Neural progenitor cell (in vitro differentiated cells): ENCODE data around the gene FAM180B. TPM values are rescaled to one million over a fixed set of nuclear protein-coding genes. Genes with fewer than 3 reads are reported as not detected.

Experiments used
- DNase-seq: peaks from one replicate; pipeline ENCODE4 v3.0.0-alpha.2; 2016; ENCODE audit warnings: low spot score
- H2AFZ ChIP-seq: fragments of 200-600 bp; sonication (generic); replicated peaks from 2 replicates; pipeline ENCODE4 v1.6.1; 2016; ENCODE audit warnings: antibody characterized with exemption
- H3F3A ChIP-seq: fragments of 200-600 bp; sonication (generic); 2 replicates; pipeline ENCODE4 v1.6.1; 2016; ENCODE audit warnings: antibody characterized with exemption, low read depth
- H3K27ac ChIP-seq: fragments of 200-600 bp; sonication (generic); 2 replicates; pipeline ENCODE4 v1.5.1; 2016; ENCODE audit warnings: mild to moderate bottlenecking
- H3K27me3 ChIP-seq: fragments of 200-600 bp; sonication (generic); 2 replicates; pipeline ENCODE4 v1.6.1; 2016; ENCODE audit warnings: mild to moderate bottlenecking, moderate library complexity
- H3K36me3 ChIP-seq: fragments of 200-600 bp; sonication (generic); 2 replicates; pipeline ENCODE4 v1.5.1; 2016
- H3K4me1 ChIP-seq: fragments of 200-600 bp; sonication (generic); 2 replicates; pipeline ENCODE4 v1.6.1; 2016; ENCODE audit warnings: mixed run types
- H3K4me2 ChIP-seq: fragments of 200-600 bp; sonication (generic); 2 replicates; pipeline ENCODE4 v1.6.1; 2016
- H3K4me3 ChIP-seq: fragments of 200-600 bp; sonication (generic); 2 replicates; pipeline ENCODE4 v1.5.1; 2016
- H3K79me2 ChIP-seq: fragments of 200-600 bp; sonication (generic); 2 replicates; pipeline ENCODE4 v1.6.1; 2016; ENCODE audit warnings: low read depth
- H3K9ac ChIP-seq: fragments of 200-600 bp; sonication (generic); 2 replicates; pipeline ENCODE4 v1.6.1; 2016
- H3K9me3 ChIP-seq: fragments of 200-600 bp; sonication (generic); 2 replicates; pipeline ENCODE4 v1.5.1; 2016; ENCODE audit warnings: low read depth
- H4K20me1 ChIP-seq: fragments of 200-600 bp; sonication (generic); 2 replicates; pipeline ENCODE4 v1.6.1; 2016; ENCODE audit warnings: low read depth
- H3K27ac Mint-ChIP-seq: 3 replicates; pipeline ENCODE4 v1.8.0; 2021; ENCODE audit warnings: mixed read lengths
- H3K27me3 Mint-ChIP-seq: 2 replicates; pipeline ENCODE4 v1.8.0; 2022; ENCODE audit warnings: low read depth, mild to moderate bottlenecking, inconsistent platforms, moderate library complexity, mixed read lengths; ENCODE audit not compliant: insufficient read depth
- H3K36me3 Mint-ChIP-seq: 3 replicates; pipeline ENCODE4 v1.8.0; 2021; ENCODE audit warnings: mixed read lengths
- H3K4me1 Mint-ChIP-seq: 3 replicates; pipeline ENCODE4 v1.8.0; 2021; ENCODE audit warnings: mixed read lengths
- H3K4me3 Mint-ChIP-seq: 3 replicates; pipeline ENCODE4 v1.8.0; 2021; ENCODE audit warnings: mild to moderate bottlenecking, moderate library complexity, mixed read lengths
- H3K9me3 Mint-ChIP-seq: 3 replicates; pipeline ENCODE4 v1.8.0; 2020; ENCODE audit warnings: mixed read lengths
- CTCF ChIP-seq: fragments of 200-600 bp; sonication (generic); IDR thresholded peaks from 2 replicates; pipeline ENCODE4 v1.5.1; 2017; ENCODE audit warnings: antibody characterized with exemption, mild to moderate bottlenecking
- EZH2 ChIP-seq: fragments of 200-600 bp; sonication (generic); IDR thresholded peaks from 2 replicates; pipeline ENCODE4 v1.6.1; 2017; ENCODE audit warnings: antibody characterized with exemption, mild to moderate bottlenecking, moderate library complexity
- EZH2phosphoT487 ChIP-seq: fragments of 200-600 bp; sonication (generic); IDR thresholded peaks from 2 replicates; pipeline ENCODE4 v1.6.1; 2017; ENCODE audit warnings: antibody characterized with exemption
- total RNA-seq: library from RNA; depleted of rRNA; stranded (reverse); fragments of >200 nt; gene quantifications from 2 replicates; pipeline ENCODE4 v1.2.3, GENCODE V29; 2015; ENCODE audit warnings: low replicate concordance

FAM180B gene
- total RNA-seq, 1 donor from 2014 or later, result not detected

- no peak for TF ChIP-seq EZH2
- Histone ChIP-seq H3K9me3 (no peaks in the 10 kb centered on the region), H2AFZ (no peak overlapping the region), H3K4me1 (no peaks in the 10 kb centered on the region), H3K36me3 (no peaks in the 10 kb centered on the region), H3F3A (no peaks in the 10 kb centered on the region), H3K4me3 (no peak overlapping the region), H3K27ac (no peak overlapping the region), H3K4me2 (no peak overlapping the region), H3K9ac (no peak overlapping the region), H3K79me2 (no peaks in the 10 kb centered on the region), H4K20me1 (no peaks in the 10 kb centered on the region), H3K27me3 (no peaks in the 10 kb centered on the region)
- peak overlapping the region; percentile 1 for H3K27ac Mint-ChIP-seq
- H3K36me3 Mint-ChIP-seq, result peaks cover 4% of the 10 kb centered on the region
- H3K27me3 Mint-ChIP-seq, result no peaks in the 10 kb centered on the region
- H3K4me3 Mint-ChIP-seq, result no peak overlapping the region
- H3K4me1 Mint-ChIP-seq, result peaks cover 5% of the 10 kb centered on the region
- no peaks in the 10 kb centered on the region for H3K9me3 Mint-ChIP-seq
- DNase-seq, result no peak
Measured at GRCh38 chr11:47605921-47606320, 19.4 kb downstream of the FAM180B start.

GRCh38 chr11:47606731-47607130, 20.3 kb downstream of the FAM180B start:
- no peak overlapping the region for H3K4me3 Mint-ChIP-seq
- H3K4me2 ChIP-seq, result no peak overlapping the region
- peaks cover 4% of the 10 kb centered on the region for H3K36me3 Mint-ChIP-seq
- TF ChIP-seq CTCF (no peak), EZH2phosphoT487 (no peak), EZH2 (no peak)
- no peaks in the 10 kb centered on the region for H3K9me3 Mint-ChIP-seq
- no peaks in the 10 kb centered on the region for H3K9me3 ChIP-seq
- no peaks in the 10 kb centered on the region for H3K79me2 ChIP-seq
- no peaks in the 10 kb centered on the region for H3F3A ChIP-seq
- H3K27me3 Mint-ChIP-seq, result no peaks in the 10 kb centered on the region
- no peaks in the 10 kb centered on the region for H4K20me1 ChIP-seq
- no peak for DNase-seq
- peaks cover 5% of the 10 kb centered on the region for H3K4me1 Mint-ChIP-seq
- H3K27me3 ChIP-seq, result no peaks in the 10 kb centered on the region
- H3K4me1 ChIP-seq, result no peaks in the 10 kb centered on the region
- H3K27ac Mint-ChIP-seq, result no peak overlapping the region
- no peak overlapping the region for H2AFZ ChIP-seq
- no peak overlapping the region for H3K4me3 ChIP-seq
- H3K27ac ChIP-seq, result no peak overlapping the region
- H3K36me3 ChIP-seq, result no peaks in the 10 kb centered on the region
- H3K9ac ChIP-seq, result no peak overlapping the region

- Mint-ChIP-seq H3K36me3 (peaks cover 4% of the 10 kb centered on the region), H3K27ac (no peak overlapping the region), H3K4me3 (no peak overlapping the region), H3K4me1 (peaks cover 5% of the 10 kb centered on the region), H3K9me3 (no peaks in the 10 kb centered on the region), H3K27me3 (no peaks in the 10 kb centered on the region)
- Histone ChIP-seq H3K9ac (no peak overlapping the region), H3K4me2 (no peak overlapping the region), H3K36me3 (no peaks in the 10 kb centered on the region), H3K4me3 (no peak overlapping the region), H4K20me1 (no peaks in the 10 kb centered on the region), H3K27me3 (no peaks in the 10 kb centered on the region), H3K9me3 (no peaks in the 10 kb centered on the region), H3K27ac (no peak overlapping the region), H2AFZ (no peak overlapping the region), H3K4me1 (no peaks in the 10 kb centered on the region), H3F3A (no peaks in the 10 kb centered on the region), H3K79me2 (no peaks in the 10 kb centered on the region)
- no peak for DNase-seq
- TF ChIP-seq EZH2, result no peak
- TF ChIP-seq EZH2phosphoT487, result no peak
- no peak for TF ChIP-seq CTCF
Measured at GRCh38 chr11:47607380-47607779, 20.9 kb downstream of the FAM180B start.

DNA sequence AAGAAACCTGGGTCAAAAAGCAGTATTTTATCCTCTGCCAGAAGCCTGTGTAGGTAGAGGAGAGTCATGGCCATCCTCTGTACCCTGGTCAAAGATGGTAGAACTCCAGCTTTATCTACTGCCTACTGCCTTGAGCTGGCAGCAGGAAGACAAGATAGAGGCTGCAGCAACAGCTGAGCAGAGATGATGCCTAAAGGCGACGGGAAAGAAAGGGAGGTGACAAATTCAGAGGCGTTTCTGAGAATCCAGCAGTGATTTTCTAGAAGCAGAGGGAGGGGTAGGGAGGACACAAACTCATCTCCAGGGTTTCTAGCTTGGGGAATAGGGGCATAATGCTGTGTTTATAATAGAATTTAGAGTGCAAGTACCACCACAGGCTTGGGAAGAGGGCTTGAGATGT, 23.2 kb downstream of the FAM180B start:
- no peak overlapping the region for H3K4me3 ChIP-seq
- no peak overlapping the region for H3K4me3 Mint-ChIP-seq
- peaks cover 4% of the 10 kb centered on the region for H3K36me3 Mint-ChIP-seq
- H3K4me1 Mint-ChIP-seq, result peaks cover 5% of the 10 kb centered on the region
- no peaks in the 10 kb centered on the region for H4K20me1 ChIP-seq
- no peaks in the 10 kb centered on the region for H3K9me3 Mint-ChIP-seq
- no peak overlapping the region for H3K4me2 ChIP-seq
- no peaks in the 10 kb centered on the region for H3K4me1 ChIP-seq
- H3K9ac ChIP-seq, result no peak overlapping the region
- H3K79me2 ChIP-seq, result no peaks in the 10 kb centered on the region
- H3K27me3 Mint-ChIP-seq, result no peaks in the 10 kb centered on the region
- DNase-seq, result no peak
- no peak for TF ChIP-seq EZH2phosphoT487
- no peak overlapping the region for H3K27ac Mint-ChIP-seq
- peaks cover 4% of the 10 kb centered on the region for H3F3A ChIP-seq
- no peaks in the 10 kb centered on the region for H3K36me3 ChIP-seq
- H3K27me3 ChIP-seq, result no peaks in the 10 kb centered on the region
- H2AFZ ChIP-seq, result no peak overlapping the region
- no peaks in the 10 kb centered on the region for H3K9me3 ChIP-seq
- no peak overlapping the region for H3K27ac ChIP-seq
